Measurements from ENCODE around the gene ASTN1.
A peak's percentile ranks its signal among the peaks of the same experiment; 100 is the strongest.

The ASTN1 gene

GRCh38 chr1:176899321-176899720 lies 265.2 kb downstream of the ASTN1 start:
- no peak for DNase-seq (ENCODE audit: insufficient read length, low spot score)
- TF ChIP-seq POLR2AphosphoS5 (IDR thresholded peaks at IDR 0.05; ENCODE audit: low read depth, low read length) (no peak), POU2F2 (IDR thresholded peaks at IDR 0.05; ENCODE audit: low read depth, low read length) (no peak), SPI1 (IDR thresholded peaks at IDR 0.05; ENCODE audit: low read depth, low read length) (no peak), TAF1 (IDR thresholded peaks at IDR 0.05; ENCODE audit: low read depth, low read length) (no peak), POLR2A (IDR thresholded peaks at IDR 0.05; ENCODE audit: low read depth, low read length) (no peak), PAX5 (IDR thresholded peaks at IDR 0.05; ENCODE audit: insufficient read depth, low read length, severe bottlenecking) (no peak)
- no peak for FAIRE-seq

GRCh38 chr1:176897350-176898236 lies 266.9 kb downstream of the ASTN1 start:
- FAIRE-seq (peak; percentile 60), DNase-seq (ENCODE audit: insufficient read length, low spot score) (peak; percentile 29)

GRCh38 chr1:176896216-176896615 lies 268.3 kb downstream of the ASTN1 start:
- no peak for DNase-seq (ENCODE audit: insufficient read length, low spot score)
- TF ChIP-seq TAF1 (IDR thresholded peaks at IDR 0.05; ENCODE audit: low read depth, low read length): no peak
- no peak for TF ChIP-seq POLR2A (IDR thresholded peaks at IDR 0.05; ENCODE audit: low read depth, low read length)
- TF ChIP-seq POLR2AphosphoS5 (IDR thresholded peaks at IDR 0.05; ENCODE audit: low read depth, low read length): no peak
- TF ChIP-seq PAX5 (IDR thresholded peaks at IDR 0.05; ENCODE audit: insufficient read depth, low read length, severe bottlenecking): no peak
- no peak for TF ChIP-seq SPI1 (IDR thresholded peaks at IDR 0.05; ENCODE audit: low read depth, low read length)
- TF ChIP-seq POU2F2 (IDR thresholded peaks at IDR 0.05; ENCODE audit: low read depth, low read length): no peak
- no peak for FAIRE-seq

More at GRCh38 chr1:176897350-176898236, 266.9 kb downstream of the ASTN1 start:
- TF ChIP-seq POLR2AphosphoS5 (IDR thresholded peaks at IDR 0.05; ENCODE audit: low read depth, low read length): no peak
- TF ChIP-seq POLR2A (IDR thresholded peaks at IDR 0.05; ENCODE audit: low read depth, low read length): no peak
- no peak for TF ChIP-seq SPI1 (IDR thresholded peaks at IDR 0.05; ENCODE audit: low read depth, low read length)

GRCh38 chr1:176894450-176894849 lies 270.1 kb downstream of the ASTN1 start:
- TF ChIP-seq POLR2A (IDR thresholded peaks at IDR 0.05; ENCODE audit: low read depth, low read length) (no peak), POU2F2 (IDR thresholded peaks at IDR 0.05; ENCODE audit: low read depth, low read length) (no peak), SPI1 (IDR thresholded peaks at IDR 0.05; ENCODE audit: low read depth, low read length) (no peak), POLR2AphosphoS5 (IDR thresholded peaks at IDR 0.05; ENCODE audit: low read depth, low read length) (no peak), PAX5 (IDR thresholded peaks at IDR 0.05; ENCODE audit: insufficient read depth, low read length, severe bottlenecking) (no peak)
- DNase-seq (ENCODE audit: insufficient read length, low spot score) (no peak), FAIRE-seq (no peak)

GRCh38 chr1:176893625-176894352 lies 270.7 kb downstream of the ASTN1 start:
- TF ChIP-seq PAX5 (IDR thresholded peaks at IDR 0.05; ENCODE audit: insufficient read depth, low read length, severe bottlenecking): no peak
- TF ChIP-seq SPI1 (IDR thresholded peaks at IDR 0.05; ENCODE audit: low read depth, low read length): no peak
- no peak for TF ChIP-seq POLR2AphosphoS5 (IDR thresholded peaks at IDR 0.05; ENCODE audit: low read depth, low read length)
- no peak for TF ChIP-seq POU2F2 (IDR thresholded peaks at IDR 0.05; ENCODE audit: low read depth, low read length)
- no peak for TF ChIP-seq TAF1 (IDR thresholded peaks at IDR 0.05; ENCODE audit: low read depth, low read length)
- no peak for TF ChIP-seq POLR2A (IDR thresholded peaks at IDR 0.05; ENCODE audit: low read depth, low read length)
- no peak for DNase-seq (ENCODE audit: insufficient read length, low spot score)
- no peak for FAIRE-seq

GRCh38 chr1:176888471-176889032 lies 276.0 kb downstream of the ASTN1 start:
- TF ChIP-seq POLR2A (IDR thresholded peaks at IDR 0.05; ENCODE audit: low read depth, low read length): no peak
- no peak for TF ChIP-seq PAX5 (IDR thresholded peaks at IDR 0.05; ENCODE audit: insufficient read depth, low read length, severe bottlenecking)
- no peak for TF ChIP-seq TAF1 (IDR thresholded peaks at IDR 0.05; ENCODE audit: low read depth, low read length)
- TF ChIP-seq POLR2AphosphoS5 (IDR thresholded peaks at IDR 0.05; ENCODE audit: low read depth, low read length): no peak
- TF ChIP-seq POU2F2 (IDR thresholded peaks at IDR 0.05; ENCODE audit: low read depth, low read length): no peak
- no peak for TF ChIP-seq SPI1 (IDR thresholded peaks at IDR 0.05; ENCODE audit: low read depth, low read length)
- DNase-seq (ENCODE audit: insufficient read length, low spot score) (no peak), FAIRE-seq (no peak)

- FAIRE-seq (no peak), DNase-seq (ENCODE audit: insufficient read length, low spot score) (no peak)
- TF ChIP-seq POLR2AphosphoS5 (IDR thresholded peaks at IDR 0.05; ENCODE audit: low read depth, low read length) (no peak), POU2F2 (IDR thresholded peaks at IDR 0.05; ENCODE audit: low read depth, low read length) (no peak)
These were observed 278.8 kb downstream of the ASTN1 start for GRCh38 chr1:176885751-176886150.

GRCh38 chr1:176885341-176885740 lies 279.2 kb downstream of the ASTN1 start:
- no peak for TF ChIP-seq SPI1 (IDR thresholded peaks at IDR 0.05; ENCODE audit: low read depth, low read length)
- no peak for TF ChIP-seq POLR2AphosphoS5 (IDR thresholded peaks at IDR 0.05; ENCODE audit: low read depth, low read length)
- no peak for TF ChIP-seq POLR2A (IDR thresholded peaks at IDR 0.05; ENCODE audit: low read depth, low read length)
- no peak for TF ChIP-seq PAX5 (IDR thresholded peaks at IDR 0.05; ENCODE audit: insufficient read depth, low read length, severe bottlenecking)
- no peak for TF ChIP-seq POU2F2 (IDR thresholded peaks at IDR 0.05; ENCODE audit: low read depth, low read length)
- TF ChIP-seq TAF1 (IDR thresholded peaks at IDR 0.05; ENCODE audit: low read depth, low read length): no peak
- FAIRE-seq: no peak
- DNase-seq (ENCODE audit: insufficient read length, low spot score): no peak

- DNase-seq (ENCODE audit: insufficient read length, low spot score) (no peak), FAIRE-seq (no peak)
- TF ChIP-seq POU2F2 (IDR thresholded peaks at IDR 0.05; ENCODE audit: low read depth, low read length): no peak
- no peak for TF ChIP-seq PAX5 (IDR thresholded peaks at IDR 0.05; ENCODE audit: insufficient read depth, low read length, severe bottlenecking)
- no peak for TF ChIP-seq POLR2AphosphoS5 (IDR thresholded peaks at IDR 0.05; ENCODE audit: low read depth, low read length)
These were observed 279.6 kb downstream of the ASTN1 start for GRCh38 chr1:176884911-176885310.

All from GM12891 (cell line).